ENCODE measurements around the gene LRRC63. TPM values are rescaled to one million over a fixed set of nuclear protein-coding genes. Genes with fewer than 3 reads are reported as not detected.
A peak's percentile ranks its signal among the peaks of the same experiment; 100 is the strongest.

Gene LRRC63
- total and polyA plus RNA-seq, 9 of the 15 experiments (the other 6 are each of a cell fraction or from before 2014, with no cell fraction given), result 0.07 to 0.41 (median 0.24) TPM; not detected in 1

DNA sequence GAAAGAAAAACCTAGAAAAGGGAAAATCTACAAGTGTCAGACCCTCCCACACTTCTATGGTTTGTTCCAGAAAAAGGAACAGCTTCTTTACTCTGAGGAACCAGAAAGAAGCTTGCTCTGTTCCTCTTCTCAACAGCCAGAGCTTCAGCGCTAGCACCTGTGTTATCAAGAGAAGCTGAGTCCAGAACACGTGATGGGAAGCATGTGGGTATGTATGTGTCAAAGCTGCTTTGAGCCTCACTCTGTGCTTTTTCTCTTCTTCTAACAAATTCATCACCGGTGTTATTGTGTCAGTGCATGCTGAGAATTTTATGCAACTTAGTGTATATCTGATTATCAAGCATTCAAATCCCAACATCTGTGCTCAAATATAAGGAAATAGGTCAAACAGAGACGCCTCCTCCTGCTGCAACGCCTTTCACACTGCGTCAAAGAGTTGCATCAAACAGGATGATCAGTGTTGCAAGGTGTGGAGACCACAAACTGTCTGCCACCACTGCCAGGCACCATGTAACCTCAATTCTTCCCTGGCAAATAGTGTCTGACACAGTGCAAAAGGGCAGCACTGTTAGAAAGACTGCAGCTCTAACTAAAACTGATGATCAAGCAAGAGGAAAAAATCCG, 83.9 kb downstream of the LRRC63 start (continued):
- TF ChIP-seq, protein P1, sequence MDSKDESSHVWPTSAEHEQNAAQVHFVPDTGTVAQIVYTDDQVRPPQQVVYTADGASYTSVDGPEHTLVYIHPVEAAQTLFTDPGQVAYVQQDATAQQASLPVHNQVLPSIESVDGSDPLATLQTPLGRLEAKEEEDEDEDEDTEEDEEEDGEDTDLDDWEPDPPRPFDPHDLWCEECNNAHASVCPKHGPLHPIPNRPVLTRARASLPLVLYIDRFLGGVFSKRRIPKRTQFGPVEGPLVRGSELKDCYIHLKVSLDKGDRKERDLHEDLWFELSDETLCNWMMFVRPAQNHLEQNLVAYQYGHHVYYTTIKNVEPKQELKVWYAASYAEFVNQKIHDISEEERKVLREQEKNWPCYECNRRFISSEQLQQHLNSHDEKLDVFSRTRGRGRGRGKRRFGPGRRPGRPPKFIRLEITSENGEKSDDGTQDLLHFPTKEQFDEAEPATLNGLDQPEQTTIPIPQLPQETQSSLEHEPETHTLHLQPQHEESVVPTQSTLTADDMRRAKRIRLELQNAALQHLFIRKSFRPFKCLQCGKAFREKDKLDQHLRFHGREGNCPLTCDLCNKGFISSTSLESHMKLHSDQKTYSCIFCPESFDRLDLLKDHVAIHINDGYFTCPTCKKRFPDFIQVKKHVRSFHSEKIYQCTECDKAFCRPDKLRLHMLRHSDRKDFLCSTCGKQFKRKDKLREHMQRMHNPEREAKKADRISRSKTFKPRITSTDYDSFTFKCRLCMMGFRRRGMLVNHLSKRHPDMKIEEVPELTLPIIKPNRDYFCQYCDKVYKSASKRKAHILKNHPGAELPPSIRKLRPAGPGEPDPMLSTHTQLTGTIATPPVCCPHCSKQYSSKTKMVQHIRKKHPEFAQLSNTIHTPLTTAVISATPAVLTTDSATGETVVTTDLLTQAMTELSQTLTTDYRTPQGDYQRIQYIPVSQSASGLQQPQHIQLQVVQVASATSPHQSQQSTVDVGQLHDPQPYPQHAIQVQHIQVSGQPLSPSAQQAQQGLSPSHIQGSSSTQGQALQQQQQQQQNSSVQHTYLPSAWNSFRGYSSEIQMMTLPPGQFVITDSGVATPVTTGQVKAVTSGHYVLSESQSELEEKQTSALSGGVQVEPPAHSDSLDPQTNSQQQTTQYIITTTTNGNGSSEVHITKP (IDR thresholded peaks at IDR 0.05; ENCODE audit: partially characterized antibody), result peak; percentile 9
- TF ChIP-seq BRCA1 (IDR thresholded peaks at IDR 0.05) (no peak), BRCA1 (CRISPR knock-in tag; IDR thresholded peaks at IDR 0.05) (no peak), ZNF79 (CRISPR knock-in tag; IDR thresholded peaks at IDR 0.05; ENCODE audit: low read depth) (no peak), PPARD (CRISPR knock-in tag; IDR thresholded peaks at IDR 0.05) (no peak), TAF1 (IDR thresholded peaks at IDR 0.05; ENCODE audit: control insufficient read depth, extremely low read depth, insufficient read depth, low read length, severe bottlenecking) (no peak), TRIM24 (IDR thresholded peaks at IDR 0.05) (peak in 1 of 2 experiments; percentile 45; a peak in 1 of 4 replicates), NR2C1 (IDR thresholded peaks at IDR 0.05) (no peak), NR2C1 (tag; IDR thresholded peaks at IDR 0.05) (no peak), RAD51 (IDR thresholded peaks at IDR 0.05; ENCODE audit: borderline replicate concordance, low read depth) (peak; percentile 62), KLF16 (IDR thresholded peaks at IDR 0.05) (no peak), SIRT6 (IDR thresholded peaks at IDR 0.05; ENCODE audit: low read depth, low read length) (no peak), BHLHE40 (IDR thresholded peaks at IDR 0.05; ENCODE audit: low read length) (peak; percentile 53; the same call in 1 of the 2 replicates), KHSRP (IDR thresholded peaks at IDR 0.05) (no peak), RFX7 (CRISPR knock-in tag; IDR thresholded peaks at IDR 0.05) (no peak), LARP7 (IDR thresholded peaks at IDR 0.05) (no peak), DMBX1 (CRISPR knock-in tag; IDR thresholded peaks at IDR 0.05; ENCODE audit: borderline replicate concordance) (peak; percentile 53; the same call in 1 of the 2 replicates), BCL6 (CRISPR knock-in tag; IDR thresholded peaks at IDR 0.05) (no peak), SP2 (IDR thresholded peaks at IDR 0.05; ENCODE audit: extremely low read depth, low read depth, low read length, poor library complexity, severe bottlenecking) (no peak), MCM3 (IDR thresholded peaks at IDR 0.05) (no peak)
- TF ChIP-seq, protein P2, sequence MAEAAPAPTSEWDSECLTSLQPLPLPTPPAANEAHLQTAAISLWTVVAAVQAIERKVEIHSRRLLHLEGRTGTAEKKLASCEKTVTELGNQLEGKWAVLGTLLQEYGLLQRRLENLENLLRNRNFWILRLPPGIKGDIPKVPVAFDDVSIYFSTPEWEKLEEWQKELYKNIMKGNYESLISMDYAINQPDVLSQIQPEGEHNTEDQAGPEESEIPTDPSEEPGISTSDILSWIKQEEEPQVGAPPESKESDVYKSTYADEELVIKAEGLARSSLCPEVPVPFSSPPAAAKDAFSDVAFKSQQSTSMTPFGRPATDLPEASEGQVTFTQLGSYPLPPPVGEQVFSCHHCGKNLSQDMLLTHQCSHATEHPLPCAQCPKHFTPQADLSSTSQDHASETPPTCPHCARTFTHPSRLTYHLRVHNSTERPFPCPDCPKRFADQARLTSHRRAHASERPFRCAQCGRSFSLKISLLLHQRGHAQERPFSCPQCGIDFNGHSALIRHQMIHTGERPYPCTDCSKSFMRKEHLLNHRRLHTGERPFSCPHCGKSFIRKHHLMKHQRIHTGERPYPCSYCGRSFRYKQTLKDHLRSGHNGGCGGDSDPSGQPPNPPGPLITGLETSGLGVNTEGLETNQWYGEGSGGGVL (CRISPR knock-in tag; IDR thresholded peaks at IDR 0.05), result no peak

Data from K562 (cell line).